Keratinocyte (primary cell): ENCODE results near the gene EXOC4. TPM values are rescaled to one million over a fixed set of nuclear protein-coding genes. Genes with fewer than 3 reads are reported as not detected.

Experiments used
- DNase-seq: peaks from one replicate; pipeline ENCODE4 v3.0.0-alpha.2; 2011; ENCODE audit warnings: low read depth, missing footprints, low spot score
- FAIRE-seq: peaks from 2 replicates; lab custom pipeline; 2011; peaks lifted over from hg19 to GRCh38; lab: Jason Lieb, UNC
- H2AFZ ChIP-seq: 2 replicates; pipeline ENCODE4 v1.6.0; 2012; ENCODE audit warnings: low read length, control low read depth, inconsistent platforms; ENCODE audit not compliant: control insufficient read depth
- H3K27ac ChIP-seq: 2 replicates; pipeline ENCODE4 v1.5.1; 2011; ENCODE audit warnings: low read length; ENCODE audit not compliant: control insufficient read depth, insufficient read depth
- H3K27me3 ChIP-seq: 3 replicates; pipeline ENCODE4 v1.6.0; 2011; ENCODE audit warnings: low read length; ENCODE audit not compliant: control insufficient read depth, insufficient read depth; ENCODE audit errors: extremely low read depth
- H3K36me3 ChIP-seq, 2 experiments: 2 replicates in 1 of 2; 3 replicates in 1 of 2; pipeline ENCODE4 v1.5.1; 2011; ENCODE audit warnings: low read length in 2 of 2, mild to moderate bottlenecking in 1 of 2; ENCODE audit not compliant: control insufficient read depth in 2 of 2, insufficient read depth in 2 of 2; ENCODE audit errors: extremely low read depth in 1 of 2
- H3K4me1 ChIP-seq: 3 replicates; pipeline ENCODE4 v1.5.1; 2011; ENCODE audit warnings: low read length; ENCODE audit not compliant: control insufficient read depth, insufficient read depth; ENCODE audit errors: extremely low read depth
- H3K4me2 ChIP-seq: 3 replicates; pipeline ENCODE4 v1.6.0; 2011; ENCODE audit warnings: low read depth, low read length; ENCODE audit not compliant: control insufficient read depth, insufficient read depth; ENCODE audit errors: extremely low read depth
- H3K4me3 ChIP-seq, 3 experiments: fragments of 200-600 bp in 1 of 3; sonication (generic) in 1 of 3; 2 replicates in 2 of 3; 3 replicates in 1 of 3; pipeline ENCODE4 v1.5.1; 2011 to 2016; ENCODE audit warnings: low read length in 3 of 3, mild to moderate bottlenecking in 3 of 3, control low read depth in 2 of 3, inconsistent platforms in 1 of 3, low read depth in 1 of 3, mixed read lengths in 1 of 3, mixed run types in 1 of 3, moderate library complexity in 1 of 3; ENCODE audit not compliant: control insufficient read depth in 2 of 3, insufficient read depth in 2 of 3; ENCODE audit errors: extremely low read depth in 1 of 3
- H3K79me2 ChIP-seq: 2 replicates; pipeline ENCODE4 v1.6.0; 2012; ENCODE audit warnings: low read length; ENCODE audit not compliant: control insufficient read depth, insufficient read depth
- H3K9ac ChIP-seq: 3 replicates; pipeline ENCODE4 v1.6.0; 2011; ENCODE audit warnings: low read length; ENCODE audit not compliant: control insufficient read depth, insufficient read depth; ENCODE audit errors: extremely low read depth
- H3K9me1 ChIP-seq: 3 replicates; pipeline ENCODE4 v1.6.0; 2011; ENCODE audit warnings: low read length; ENCODE audit not compliant: control insufficient read depth, insufficient read depth; ENCODE audit errors: extremely low read depth
- H3K9me3 ChIP-seq: 2 replicates; pipeline ENCODE4 v1.5.1; 2012; ENCODE audit warnings: low read depth, low read length; ENCODE audit not compliant: control insufficient read depth
- H4K20me1 ChIP-seq: 3 replicates; pipeline ENCODE4 v1.6.0; 2011; ENCODE audit warnings: low read length; ENCODE audit not compliant: control insufficient read depth, insufficient read depth; ENCODE audit errors: extremely low read depth
- EZH2 ChIP-seq: IDR thresholded peaks from one replicate; pipeline ENCODE4 v1.6.1; 2012; ENCODE audit warnings: inconsistent platforms, mild to moderate bottlenecking, low read length, moderate library complexity
- dilution Hi-C: fragments of 300-500 bp; cut with MboI; formaldehyde crosslinking; loops from one replicate; pipeline ENCODE4 v1.7.0; 2020; ENCODE audit warnings: low sequenced_read_pairs; ENCODE audit not compliant: extremely low pct_ligation_motif_present
- polyA plus RNA-seq, 5 experiments: library from polyadenylated mRNA; depleted of rRNA in 3 of 5; stranded (reverse) in 3 of 5; stranded (forward) in 1 of 5; unstranded in 1 of 5; fragments of >200 nt; gene quantifications; 1 replicate in 1 of 5; 2 replicates in 3 of 5; 3 replicates in 1 of 5; pipeline versions ENCODE4 v1.2.1 to v1.2.3, GENCODE V29; 2011 to 2012; ENCODE audit warnings: missing spikeins in 2 of 5, low read depth in 1 of 5, low replicate concordance in 1 of 5
- TF ChIP-seq, protein P1 (sequence below), 3 experiments: IDR thresholded peaks in 1 of 3; conservative IDR thresholded peaks in 1 of 3; optimal IDR thresholded peaks in 1 of 3; 2 replicates in 2 of 3; 3 replicates in 1 of 3; pipeline versions ENCODE3 to v1.5.1; 2011; ENCODE audit warnings: low read length in 3 of 3, mild to moderate bottlenecking in 3 of 3, moderate library complexity in 2 of 3, control low read depth in 1 of 3, inconsistent platforms in 1 of 3; ENCODE audit not compliant: insufficient read depth in 2 of 3; ENCODE audit errors: extremely low read depth in 1 of 3

EXOC4 gene
- polyA plus RNA-seq, 1 donor (not counting 4 experiments of a cell fraction or from before 2014, with no cell fraction given), result 52.6 TPM

DNA sequence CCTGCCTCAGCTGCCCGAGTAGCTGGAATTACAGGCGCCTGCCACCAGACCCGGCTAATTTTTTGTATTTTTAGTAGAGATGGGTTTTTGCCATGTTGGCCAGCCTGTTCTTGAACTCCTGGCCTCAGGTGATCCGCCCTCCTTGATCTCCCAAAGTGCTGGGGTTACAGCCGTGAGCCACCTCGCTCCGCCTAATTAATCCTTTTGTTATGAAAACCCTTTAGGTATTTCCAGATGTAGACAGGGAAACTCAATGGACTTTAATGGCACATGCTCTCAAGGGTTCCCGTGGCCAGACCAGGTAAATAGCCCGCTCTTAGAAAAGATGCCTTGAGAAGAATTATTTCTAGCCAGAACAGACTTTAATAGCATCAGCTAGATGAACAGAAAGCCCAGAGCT, 19.7 kb upstream of the EXOC4 start:
- Histone ChIP-seq H3K4me2 (no peak overlapping the region), H3K4me1 (no peaks in the 10 kb centered on the region), H3K79me2 (no peaks in the 10 kb centered on the region), H3K4me3 (no peak overlapping the region), H4K20me1 (no peaks in the 10 kb centered on the region), H3K9me1 (no peaks in the 10 kb centered on the region), H2AFZ (no peak overlapping the region), H3K9me3 (no peaks in the 10 kb centered on the region), H3K27me3 (no peaks in the 10 kb centered on the region), H3K27ac (no peak overlapping the region), H3K36me3 (no peaks in the 10 kb centered on the region), H3K9ac (no peak overlapping the region)
- TF ChIP-seq, protein P1, sequence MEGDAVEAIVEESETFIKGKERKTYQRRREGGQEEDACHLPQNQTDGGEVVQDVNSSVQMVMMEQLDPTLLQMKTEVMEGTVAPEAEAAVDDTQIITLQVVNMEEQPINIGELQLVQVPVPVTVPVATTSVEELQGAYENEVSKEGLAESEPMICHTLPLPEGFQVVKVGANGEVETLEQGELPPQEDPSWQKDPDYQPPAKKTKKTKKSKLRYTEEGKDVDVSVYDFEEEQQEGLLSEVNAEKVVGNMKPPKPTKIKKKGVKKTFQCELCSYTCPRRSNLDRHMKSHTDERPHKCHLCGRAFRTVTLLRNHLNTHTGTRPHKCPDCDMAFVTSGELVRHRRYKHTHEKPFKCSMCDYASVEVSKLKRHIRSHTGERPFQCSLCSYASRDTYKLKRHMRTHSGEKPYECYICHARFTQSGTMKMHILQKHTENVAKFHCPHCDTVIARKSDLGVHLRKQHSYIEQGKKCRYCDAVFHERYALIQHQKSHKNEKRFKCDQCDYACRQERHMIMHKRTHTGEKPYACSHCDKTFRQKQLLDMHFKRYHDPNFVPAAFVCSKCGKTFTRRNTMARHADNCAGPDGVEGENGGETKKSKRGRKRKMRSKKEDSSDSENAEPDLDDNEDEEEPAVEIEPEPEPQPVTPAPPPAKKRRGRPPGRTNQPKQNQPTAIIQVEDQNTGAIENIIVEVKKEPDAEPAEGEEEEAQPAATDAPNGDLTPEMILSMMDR (optimal IDR thresholded peaks at IDR 0.05 in 1 of 3, IDR thresholded peaks at IDR 0.05 in 1 of 3, conservative IDR thresholded peaks at IDR 0.05 in 1 of 3; ENCODE audit: extremely low read depth in 1 of 3, insufficient read depth in 2 of 3, low read length in 3 of 3), result no peak
- no peak for TF ChIP-seq EZH2
- dilution Hi-C loops, result no loop called here
- FAIRE-seq (no peak), DNase-seq (no peak)

DNA sequence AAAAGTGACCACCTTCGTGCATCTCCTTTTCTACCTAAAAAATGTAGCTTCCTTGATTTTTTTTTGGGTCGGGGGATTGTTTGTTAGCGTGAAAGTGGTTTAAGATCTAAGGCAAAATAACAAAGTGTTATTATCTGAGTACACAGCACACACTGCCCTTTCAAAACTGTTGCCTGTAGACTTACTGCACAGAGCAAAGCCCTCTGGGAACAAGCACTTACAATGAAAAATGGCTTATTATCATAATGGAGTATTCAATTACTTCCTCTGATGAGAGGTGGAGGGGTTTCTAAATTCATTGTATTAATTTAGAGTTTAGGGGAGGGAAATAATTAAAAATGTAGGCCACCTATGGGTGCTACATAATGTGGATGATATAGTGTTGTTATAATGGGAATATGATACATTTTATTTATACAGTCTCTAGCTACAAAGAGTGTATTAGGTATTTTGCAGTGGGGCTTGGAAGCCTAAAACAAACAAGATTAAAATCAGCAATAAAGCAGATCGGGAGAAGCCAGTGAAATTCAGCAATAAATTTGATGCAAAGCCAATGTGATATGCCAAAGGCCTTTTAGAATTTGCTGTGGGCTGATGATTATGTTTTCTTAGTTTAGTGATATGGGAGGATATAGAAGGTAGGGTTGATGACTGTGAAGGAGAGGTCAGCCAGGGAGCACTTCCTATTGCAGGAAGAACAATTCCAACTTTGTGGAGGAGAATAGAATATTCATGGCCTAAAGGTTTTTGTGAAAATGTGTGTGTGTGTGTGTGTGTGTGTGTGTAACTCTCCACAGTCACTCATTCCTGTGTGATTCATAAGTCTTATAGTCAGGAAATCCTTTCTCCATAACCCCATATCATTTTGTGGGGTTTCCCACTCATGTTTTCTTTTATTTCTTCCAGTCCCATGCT, 17.7 kb upstream of the EXOC4 start:
- no peaks in the 10 kb centered on the region for H3K79me2 ChIP-seq
- H3K36me3 ChIP-seq, result no peaks in the 10 kb centered on the region
- no peaks in the 10 kb centered on the region for H3K9me3 ChIP-seq
- H3K27ac ChIP-seq, result no peak overlapping the region
- H3K9me1 ChIP-seq, result no peaks in the 10 kb centered on the region
- H3K27me3 ChIP-seq, result no peaks in the 10 kb centered on the region
- no peak for DNase-seq
- no peak for FAIRE-seq
- no peak overlapping the region for H2AFZ ChIP-seq
- dilution Hi-C loops, result no loop called here
- no peaks in the 10 kb centered on the region for H3K4me1 ChIP-seq
- no peak overlapping the region for H3K4me2 ChIP-seq
- no peaks in the 10 kb centered on the region for H4K20me1 ChIP-seq
- TF ChIP-seq, protein P1 (optimal IDR thresholded peaks at IDR 0.05 in 1 of 3, IDR thresholded peaks at IDR 0.05 in 1 of 3, conservative IDR thresholded peaks at IDR 0.05 in 1 of 3; ENCODE audit: extremely low read depth in 1 of 3, insufficient read depth in 2 of 3, low read length in 3 of 3), result no peak
- TF ChIP-seq EZH2, result no peak
- no peak overlapping the region for H3K4me3 ChIP-seq
- no peak overlapping the region for H3K9ac ChIP-seq
